HEK293T (cell line): ENCODE measurements around the gene LRMDA.

ENCODE experiments used
- CTCF ChIA-PET: fragments of 350-600 bp; formaldehyde crosslinking; extraction: SDS; loops from one replicate; lab custom pipeline; 2021; ENCODE audit warnings: antibody characterized with exemption, inconsistent platforms; lab: Yijun Ruan, JAX
- POLR2A ChIA-PET: fragments of 350-600 bp; formaldehyde crosslinking; extraction: SDS; loops from one replicate; lab custom pipeline; 2020; ENCODE audit warnings: antibody characterized with exemption, inconsistent platforms; lab: Yijun Ruan, JAX
- DNase-seq: peaks from one replicate; pipeline ENCODE4 v3.0.0; 2012; ENCODE audit warnings: mixed read lengths; ENCODE audit errors: extremely low spot score
- ARNT ChIP-seq: fragments of 450-650 bp; IDR thresholded peaks from 2 replicates; pipeline ENCODE4 v1.6.1; 2017; ENCODE audit warnings: mild to moderate bottlenecking
- BHLHE40 ChIP-seq: fragments of 450-650 bp; IDR thresholded peaks from 2 replicates; pipeline ENCODE4 v1.6.1; 2016; ENCODE audit warnings: mild to moderate bottlenecking, moderate library complexity, borderline replicate concordance
- CTBP1 ChIP-seq: fragments of 450-650 bp; IDR thresholded peaks from 2 replicates; pipeline ENCODE4 v1.6.1; 2016; ENCODE audit warnings: borderline replicate concordance
- ELF4 ChIP-seq: fragments of 450-650 bp; IDR thresholded peaks from 2 replicates; pipeline ENCODE4 v1.6.1; 2017; ENCODE audit warnings: antibody characterized with exemption
- FOXA1 ChIP-seq: fragments of 450-650 bp; IDR thresholded peaks from 2 replicates; pipeline ENCODE4 v1.6.1; 2016; ENCODE audit warnings: mild to moderate bottlenecking
- FOXK2 ChIP-seq: fragments of 450-650 bp; IDR thresholded peaks from 2 replicates; pipeline ENCODE4 v1.6.1; 2016; ENCODE audit warnings: mild to moderate bottlenecking
- FOXM1 ChIP-seq: fragments of 450-650 bp; IDR thresholded peaks from 2 replicates; pipeline ENCODE4 v1.6.1; 2017; ENCODE audit warnings: mild to moderate bottlenecking, borderline replicate concordance
- HDGF ChIP-seq: fragments of 450-650 bp; IDR thresholded peaks from 2 replicates; pipeline ENCODE4 v1.6.1; 2017; ENCODE audit warnings: antibody characterized with exemption, borderline replicate concordance
- L3MBTL2 ChIP-seq: fragments of 450-650 bp; conservative IDR thresholded peaks from 2 replicates; pipeline ENCODE4 v1.6.1; 2016; ENCODE audit warnings: mild to moderate bottlenecking
- LEF1 ChIP-seq: fragments of 450-650 bp; IDR thresholded peaks from 2 replicates; pipeline ENCODE4 v1.6.1; 2017; ENCODE audit warnings: mild to moderate bottlenecking, borderline replicate concordance
- NFRKB ChIP-seq: fragments of 450-650 bp; IDR thresholded peaks from 2 replicates; pipeline ENCODE4 v1.6.1; 2016; ENCODE audit warnings: mild to moderate bottlenecking, moderate library complexity
- SP1 ChIP-seq: fragments of 450-650 bp; IDR thresholded peaks from 2 replicates; pipeline ENCODE4 v1.6.1; 2017
- SUZ12 ChIP-seq: fragments of 450-650 bp; IDR thresholded peaks from 2 replicates; pipeline ENCODE4 v1.6.1; 2016; ENCODE audit warnings: mild to moderate bottlenecking
- TARDBP ChIP-seq: fragments of 450-650 bp; IDR thresholded peaks from 2 replicates; pipeline ENCODE4 v1.6.1; 2016
- ZNF384 ChIP-seq: fragments of 450-650 bp; IDR thresholded peaks from 2 replicates; pipeline ENCODE4 v1.6.1; 2016
- TF ChIP-seq, protein P1 (sequence below): fragments of 450-650 bp; IDR thresholded peaks from 2 replicates; pipeline ENCODE4 v1.6.1; 2016

The LRMDA gene

DNA sequence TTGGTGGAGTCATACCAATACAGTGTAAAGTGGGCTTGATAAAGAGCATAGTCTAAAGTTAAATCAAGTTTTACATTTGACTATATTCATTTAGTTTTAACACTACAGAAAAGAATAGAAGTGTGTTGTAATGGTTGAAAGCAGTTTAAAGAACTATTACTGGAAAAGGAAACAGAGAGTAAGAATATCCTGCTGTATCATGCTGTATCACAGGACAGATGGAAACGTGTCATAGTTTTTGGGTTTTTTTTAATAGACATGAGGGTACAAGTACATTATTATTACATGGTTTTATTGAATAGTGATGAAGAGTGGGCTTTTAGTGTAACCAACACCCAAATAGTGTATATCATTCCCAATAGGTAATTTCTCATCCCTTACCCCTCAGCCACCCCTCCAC lies 944.3 kb downstream of the LRMDA start:
- ChIA-PET CTCF (interaction anchor here (0.6 to 0.7 kb wide), 2 partner anchors 172 to 652 kb away, joined by 3 to 6 read pairs; no protein-coding TSS in a partner anchor), POLR2A (no interaction called here)
- no peak for DNase-seq
- TF ChIP-seq HDGF (no peak), BHLHE40 (no peak), FOXA1 (no peak), FOXK2 (no peak), ARNT (no peak), ELF4 (no peak), ZNF384 (no peak), LEF1 (no peak), FOXM1 (no peak), NFRKB (no peak), L3MBTL2 (no peak), CTBP1 (no peak), SP1 (no peak), SUZ12 (no peak), TARDBP (no peak)
- TF ChIP-seq, protein P1, sequence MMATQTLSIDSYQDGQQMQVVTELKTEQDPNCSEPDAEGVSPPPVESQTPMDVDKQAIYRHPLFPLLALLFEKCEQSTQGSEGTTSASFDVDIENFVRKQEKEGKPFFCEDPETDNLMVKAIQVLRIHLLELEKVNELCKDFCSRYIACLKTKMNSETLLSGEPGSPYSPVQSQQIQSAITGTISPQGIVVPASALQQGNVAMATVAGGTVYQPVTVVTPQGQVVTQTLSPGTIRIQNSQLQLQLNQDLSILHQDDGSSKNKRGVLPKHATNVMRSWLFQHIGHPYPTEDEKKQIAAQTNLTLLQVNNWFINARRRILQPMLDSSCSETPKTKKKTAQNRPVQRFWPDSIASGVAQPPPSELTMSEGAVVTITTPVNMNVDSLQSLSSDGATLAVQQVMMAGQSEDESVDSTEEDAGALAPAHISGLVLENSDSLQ, result no peak

DNA sequence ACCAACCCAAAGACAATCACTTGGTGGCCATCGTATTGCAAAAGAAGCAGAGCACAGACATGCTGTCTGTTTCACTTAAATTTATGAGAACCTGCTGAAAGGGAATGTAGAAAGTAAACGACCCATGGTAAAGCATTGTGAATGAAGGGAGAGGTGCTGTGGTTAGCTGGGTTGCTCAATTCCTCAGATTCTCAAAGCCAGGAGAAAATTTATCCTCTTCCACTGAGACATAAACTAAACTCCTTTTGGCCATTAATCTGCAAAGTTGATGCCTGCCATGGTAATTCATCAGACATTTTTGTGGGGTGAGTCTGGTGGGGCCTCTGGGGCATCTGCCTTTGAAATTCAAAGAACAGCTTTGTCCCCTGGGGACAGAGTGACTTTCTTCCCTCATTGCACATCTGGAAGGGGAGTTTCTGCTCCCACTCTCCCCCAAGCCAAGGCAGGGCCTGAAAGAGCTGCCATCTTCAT lies 951.0 kb downstream of the LRMDA start:
- DNase-seq, result no peak
- CTCF ChIA-PET, result no interaction called here
- POLR2A ChIA-PET, result no interaction called here
- TF ChIP-seq ZNF384, result no peak
- no peak for TF ChIP-seq CTBP1
- no peak for TF ChIP-seq TARDBP
- no peak for TF ChIP-seq L3MBTL2
- TF ChIP-seq FOXA1, result no peak
- no peak for TF ChIP-seq FOXM1
- no peak for TF ChIP-seq ELF4
- TF ChIP-seq HDGF, result no peak
- no peak for TF ChIP-seq BHLHE40
- no peak for TF ChIP-seq SUZ12
- no peak for TF ChIP-seq LEF1
- TF ChIP-seq FOXK2, result no peak
- TF ChIP-seq ARNT, result no peak
- TF ChIP-seq NFRKB, result no peak
- TF ChIP-seq SP1, result no peak
- TF ChIP-seq, protein P1, result no peak

DNA sequence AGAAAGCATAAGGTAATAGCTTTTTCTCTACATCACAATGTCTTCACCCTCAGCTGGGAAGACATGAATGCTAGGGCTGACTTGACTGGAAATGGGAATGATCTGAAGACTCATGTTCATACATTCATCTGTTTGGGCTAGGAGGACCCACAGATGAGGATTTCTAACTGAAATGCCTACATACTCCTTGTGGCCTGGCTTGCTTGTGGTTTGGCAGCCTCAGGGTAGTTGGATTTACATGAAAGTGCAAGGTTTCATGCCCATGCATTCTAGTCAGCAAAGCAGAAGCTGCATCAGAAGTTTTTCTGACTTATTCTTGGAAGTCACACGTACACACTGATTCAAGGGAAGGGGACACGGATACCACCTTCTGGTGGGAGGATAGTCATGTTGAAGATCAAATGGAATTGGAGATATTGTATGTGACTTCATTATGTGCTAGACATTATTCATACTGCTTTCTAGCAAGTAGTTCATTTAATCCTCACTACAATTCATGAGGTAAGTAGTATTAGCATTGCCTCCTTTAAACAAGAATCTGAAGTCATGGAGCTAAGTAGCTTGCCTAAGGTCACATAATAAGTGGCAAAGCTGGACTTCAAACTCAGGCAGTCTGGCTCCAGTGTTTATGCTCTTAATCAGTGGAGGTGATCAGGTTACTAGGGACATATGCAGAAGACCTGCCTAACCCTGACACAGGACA lies 957.0 kb downstream of the LRMDA start:
- POLR2A ChIA-PET, result no interaction called here
- no peak for DNase-seq
- CTCF ChIA-PET, result interaction anchor here (0.6 kb wide), 1 partner anchor 1943 kb away, joined by 3 read pairs; no protein-coding TSS in a partner anchor
- TF ChIP-seq FOXA1 (no peak), NFRKB (no peak), CTBP1 (no peak), LEF1 (no peak), BHLHE40 (no peak), FOXM1 (no peak), ARNT (no peak), FOXK2 (no peak), ELF4 (no peak), HDGF (no peak), ZNF384 (no peak), L3MBTL2 (no peak)

DNA sequence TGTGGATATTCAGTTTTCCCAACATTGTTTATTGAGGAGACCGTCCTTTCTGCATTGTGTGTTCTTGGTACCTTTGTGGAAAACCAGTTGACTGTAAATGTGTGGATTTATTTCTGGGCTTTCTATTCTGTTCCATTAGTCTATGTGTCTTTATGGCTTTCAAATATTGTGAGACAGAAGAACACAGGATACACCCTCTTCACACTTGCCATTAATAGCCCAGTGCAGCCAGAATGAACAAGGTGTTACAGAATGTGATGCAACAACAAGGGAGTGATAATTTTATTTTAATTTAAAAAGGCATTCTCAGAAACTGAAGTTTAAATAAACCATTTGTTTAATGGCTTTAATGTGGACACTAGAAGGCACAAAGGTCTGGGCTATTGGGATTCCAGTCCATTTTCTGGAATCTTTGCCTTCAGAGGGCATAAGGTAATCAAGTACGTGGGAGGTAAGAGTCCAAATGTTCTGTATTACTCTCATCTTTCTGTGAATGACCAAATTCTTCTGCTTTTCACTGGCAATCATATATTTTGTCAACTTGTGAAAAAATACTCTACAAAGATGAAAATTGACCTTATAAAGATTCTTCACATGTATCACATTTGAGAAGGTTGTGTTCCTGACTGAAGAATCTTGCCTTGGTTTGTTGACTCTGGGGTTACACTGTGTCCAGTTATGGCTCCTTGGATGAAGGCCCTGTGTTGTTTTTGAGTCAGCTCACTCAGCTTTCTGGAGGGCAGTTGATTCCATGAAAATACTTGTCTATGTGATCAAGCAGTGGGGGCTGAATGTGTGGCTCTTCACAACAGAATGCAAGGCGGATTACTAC lies 962.7 kb downstream of the LRMDA start:
- TF ChIP-seq, protein P1, result no peak
- TF ChIP-seq FOXM1, result no peak
- TF ChIP-seq FOXA1, result no peak
- no peak for TF ChIP-seq ZNF384
- TF ChIP-seq HDGF, result no peak
- TF ChIP-seq ELF4, result no peak
- no peak for TF ChIP-seq SUZ12
- no peak for TF ChIP-seq SP1
- TF ChIP-seq FOXK2, result no peak
- TF ChIP-seq L3MBTL2, result no peak
- no peak for TF ChIP-seq NFRKB
- TF ChIP-seq TARDBP, result no peak
- TF ChIP-seq ARNT, result no peak
- no peak for TF ChIP-seq BHLHE40
- no peak for TF ChIP-seq LEF1
- no peak for TF ChIP-seq CTBP1
- DNase-seq, result no peak
- ChIA-PET POLR2A (no interaction called here), CTCF (no interaction called here)

DNA sequence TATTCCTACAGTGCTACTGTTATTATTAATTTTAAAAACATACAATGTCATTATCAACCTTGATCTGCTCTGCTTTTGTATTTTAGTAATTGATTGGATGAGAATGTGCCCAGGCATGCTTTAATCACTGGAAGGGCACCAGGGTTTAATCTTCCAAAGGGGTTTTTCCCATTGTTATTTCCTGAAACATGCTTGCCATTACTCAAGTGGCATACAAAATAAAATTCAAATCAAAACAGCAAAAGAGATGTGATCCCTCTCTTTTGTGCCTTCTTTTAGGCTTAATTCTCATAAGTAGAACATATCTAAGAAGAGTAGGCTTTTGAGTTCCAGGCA lies 963.3 kb downstream of the LRMDA start:
- no peak for TF ChIP-seq CTBP1
- no peak for TF ChIP-seq SP1
- TF ChIP-seq FOXM1, result no peak
- TF ChIP-seq LEF1, result no peak
- no peak for TF ChIP-seq FOXK2
- TF ChIP-seq TARDBP, result no peak
- TF ChIP-seq HDGF, result no peak
- no peak for TF ChIP-seq BHLHE40
- no peak for TF ChIP-seq SUZ12
- TF ChIP-seq NFRKB, result no peak
- no peak for TF ChIP-seq L3MBTL2
- POLR2A ChIA-PET, result no interaction called here
- DNase-seq, result no peak
- CTCF ChIA-PET, result no interaction called here
